Liver (tissue), 9 donors: ENCODE measurements around the gene C20orf202. TPM values are rescaled to one million over a fixed set of nuclear protein-coding genes. Genes with fewer than 3 reads are reported as not detected.

Source experiments
- DNase-seq: peaks from one replicate; pipeline ENCODE4 v3.0.0-alpha.2; 2017; ENCODE audit warnings: low spot score
- H3K27ac ChIP-seq, 2 donors: one replicate each; pipeline ENCODE4 v1.7.0; 2013; ENCODE audit warnings: inconsistent platforms in 2 of 2, low read length in 2 of 2, control low read depth in 1 of 2, low read depth in 1 of 2, mild to moderate bottlenecking in 1 of 2
- H3K27me3 ChIP-seq, 4 donors: one replicate each; pipeline versions ENCODE4 v1.6.1 to v1.7.0; 2013; ENCODE audit warnings: low read length in 3 of 4, inconsistent platforms in 1 of 4, mild to moderate bottlenecking in 1 of 4, moderate library complexity in 1 of 4; ENCODE audit not compliant: control insufficient read depth in 4 of 4, insufficient read depth in 4 of 4
- H3K36me3 ChIP-seq, 4 donors: one replicate each; pipeline versions ENCODE4 v1.6.1 to v1.7.0; 2013; ENCODE audit warnings: low read length in 3 of 4, mild to moderate bottlenecking in 3 of 4, low read depth in 1 of 4, moderate library complexity in 1 of 4; ENCODE audit not compliant: control insufficient read depth in 4 of 4, insufficient read depth in 3 of 4
- H3K4me1 ChIP-seq, 4 donors: one replicate each; pipeline versions ENCODE4 v1.6.1 to v1.7.0; 2013; ENCODE audit warnings: low read length in 3 of 4, mild to moderate bottlenecking in 3 of 4, moderate library complexity in 1 of 4; ENCODE audit not compliant: control insufficient read depth in 4 of 4, insufficient read depth in 4 of 4
- H3K4me3 ChIP-seq, 3 donors: one replicate each; pipeline versions ENCODE4 v1.6.1 to v1.7.0; 2013; ENCODE audit warnings: low read length in 3 of 3, control low read depth in 1 of 3, low read depth in 1 of 3, mild to moderate bottlenecking in 1 of 3
- H3K9ac ChIP-seq, 2 donors: one replicate each; pipeline ENCODE4 v1.7.0; 2013; ENCODE audit warnings: low read length in 2 of 2, mild to moderate bottlenecking in 2 of 2, moderate library complexity in 2 of 2, control low read depth in 1 of 2, low read depth in 1 of 2
- H3K9me3 ChIP-seq, 4 donors: one replicate each; pipeline versions ENCODE4 v1.6.1 to v1.7.0; 2013; ENCODE audit warnings: low read length in 3 of 4; ENCODE audit not compliant: control insufficient read depth in 4 of 4
- CTCF ChIP-seq: fragments of 150-350 bp; IDR thresholded peaks from 2 replicates; pipeline ENCODE4 v1.5.1; 2017; ENCODE audit warnings: improper control_type of control experiment, low read depth, low read length; ENCODE audit not compliant: missing input control
- EGR1 ChIP-seq, 2 donors: IDR thresholded peaks; 2 replicates each; pipeline ENCODE4 v1.6.1; 2016 to 2018; ENCODE audit warnings: antibody characterized with exemption in 2 of 2, low read depth in 2 of 2
- FOXA1 ChIP-seq: IDR thresholded peaks from 2 replicates; pipeline ENCODE4 v1.6.1; 2016; ENCODE audit warnings: antibody characterized with exemption
- FOXA2 ChIP-seq: IDR thresholded peaks from 2 replicates; pipeline ENCODE4 v1.6.1; 2016; ENCODE audit warnings: antibody characterized with exemption
- GABPA ChIP-seq, 2 donors: IDR thresholded peaks in 1 of 2; conservative IDR thresholded peaks in 1 of 2; 2 replicates each; pipeline ENCODE4 v1.6.1; 2016; ENCODE audit warnings: antibody characterized with exemption in 2 of 2, mild to moderate bottlenecking in 1 of 2, moderate library complexity in 1 of 2
- HNF4A ChIP-seq, 2 donors: conservative IDR thresholded peaks; 2 replicates each; pipeline ENCODE4 v1.6.1; 2016; ENCODE audit warnings: antibody characterized with exemption in 2 of 2, mild to moderate bottlenecking in 2 of 2
- HNF4G ChIP-seq: IDR thresholded peaks from 2 replicates; pipeline ENCODE4 v1.6.1; 2016; ENCODE audit warnings: antibody characterized with exemption
- JUND ChIP-seq, 2 donors: IDR thresholded peaks; 2 replicates each; pipeline ENCODE4 v1.6.1; 2016; ENCODE audit warnings: antibody characterized with exemption in 2 of 2
- NR2F2 ChIP-seq: IDR thresholded peaks from 2 replicates; pipeline ENCODE4 v1.6.1; 2016; ENCODE audit warnings: antibody characterized with exemption
- RAD21 ChIP-seq, 2 donors: IDR thresholded peaks; 2 replicates each; pipeline ENCODE4 v1.6.1; 2016; ENCODE audit warnings: antibody characterized with exemption in 2 of 2, mild to moderate bottlenecking in 2 of 2
- REST ChIP-seq: IDR thresholded peaks from 2 replicates; pipeline ENCODE4 v1.6.1; 2016; ENCODE audit warnings: antibody characterized with exemption, mild to moderate bottlenecking
- RXRA ChIP-seq, 2 donors: IDR thresholded peaks; 2 replicates each; pipeline ENCODE4 v1.6.1; 2017 to 2018; ENCODE audit warnings: antibody characterized with exemption in 2 of 2, mild to moderate bottlenecking in 1 of 2
- SP1 ChIP-seq: IDR thresholded peaks from 2 replicates; pipeline ENCODE4 v1.6.1; 2018; ENCODE audit warnings: antibody characterized with exemption, mild to moderate bottlenecking
- TAF1 ChIP-seq: conservative IDR thresholded peaks from 2 replicates; pipeline ENCODE4 v1.6.1; 2016; ENCODE audit warnings: antibody characterized with exemption, mild to moderate bottlenecking
- YY1 ChIP-seq: IDR thresholded peaks from 2 replicates; pipeline ENCODE4 v1.6.1; 2016; ENCODE audit warnings: antibody characterized with exemption, mild to moderate bottlenecking
- ZBTB33 ChIP-seq: IDR thresholded peaks from 2 replicates; pipeline ENCODE4 v1.6.1; 2016; ENCODE audit warnings: antibody characterized with exemption
- WGBS: extraction: QIAGEN DNeasy Blood & Tissue Kit; methylation state at CpG from one replicate; pipeline ENCODE4 v1.1.7; 2013; 5-methylcytosine and 5-hydroxymethylcytosine counted together
- polyA plus RNA-seq, 2 donors: library from polyadenylated mRNA; stranded (reverse) in 1 of 2; unstranded in 1 of 2; fragments of 200-250 nt in 1 of 2; fragments of >200 nt in 1 of 2; fragmentation: Nextera tagmentation in 1 of 2; extraction: Ambion mirVana in 1 of 2; gene quantifications; one replicate each; pipeline versions ENCODE4 v1.2.1 to v1.2.3, GENCODE V29; 2013 to 2015
- total RNA-seq, 2 donors: library from RNA; depleted of rRNA; stranded (reverse); fragments of >200 nt; gene quantifications; one replicate each; pipeline ENCODE4 v1.2.3, GENCODE V29; 2014
- TF ChIP-seq, protein P1 (sequence below): IDR thresholded peaks from 2 replicates; pipeline ENCODE4 v1.6.1; 2016; ENCODE audit warnings: antibody characterized with exemption
- TF ChIP-seq, protein P2 (sequence below): IDR thresholded peaks from 2 replicates; pipeline ENCODE4 v1.6.1; 2016; ENCODE audit warnings: antibody characterized with exemption
- donor health status: healthy.
- donor health status: healthy.
- donor health status: healthy.
- donor health status: healthy.
- donor health status: healthy.

C20orf202 gene
- total and polyA plus RNA-seq, 4 donors = 0.07 to 0.42 (median 0.12) TPM

DNA sequence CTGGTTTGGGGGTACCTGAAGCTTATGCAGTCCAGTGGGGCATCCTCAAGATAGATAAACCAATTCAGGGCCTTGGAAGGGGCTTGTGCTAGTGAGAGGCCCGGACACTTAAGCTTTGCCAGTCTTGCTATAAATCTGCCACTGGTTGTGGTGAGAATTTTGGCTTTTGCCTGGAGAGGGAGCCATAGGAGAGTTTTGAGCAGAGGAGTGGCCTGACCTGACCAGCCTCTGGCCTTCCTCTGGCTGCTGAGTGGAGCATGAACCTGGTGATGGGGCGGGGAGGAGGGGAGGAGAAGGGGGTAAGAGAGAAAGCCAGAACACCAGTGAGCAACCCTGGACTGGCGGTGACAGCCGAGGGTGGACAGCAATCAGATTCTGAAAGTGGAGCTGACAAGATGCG is 25.6 kb upstream of the C20orf202 start:
- no peaks in the 10 kb centered on the region for H3K27me3 ChIP-seq
- H3K9me3 ChIP-seq = no peaks in the 10 kb centered on the region
- 80% methylated on average over 5 of the region's 5 CpGs for WGBS
- H3K36me3 ChIP-seq = peaks cover 0 to 10% (median 0%) of the 10 kb centered on the region in 4 donors
- TF ChIP-seq, protein P1, sequence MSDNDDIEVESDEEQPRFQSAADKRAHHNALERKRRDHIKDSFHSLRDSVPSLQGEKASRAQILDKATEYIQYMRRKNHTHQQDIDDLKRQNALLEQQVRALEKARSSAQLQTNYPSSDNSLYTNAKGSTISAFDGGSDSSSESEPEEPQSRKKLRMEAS = no peak
- TF ChIP-seq CTCF (peak; percentile 14), RAD21 (IDR thresholded peaks at IDR 0.05) (peak; percentile 33 to 39)
- no peak for DNase-seq
- no peak overlapping the region for H3K4me3 ChIP-seq
- H3K27ac ChIP-seq = no peak overlapping the region
- H3K4me1 ChIP-seq = peaks cover 4 to 16% (median 7%) of the 10 kb centered on the region in 4 donors
- no peak overlapping the region for H3K9ac ChIP-seq

DNA sequence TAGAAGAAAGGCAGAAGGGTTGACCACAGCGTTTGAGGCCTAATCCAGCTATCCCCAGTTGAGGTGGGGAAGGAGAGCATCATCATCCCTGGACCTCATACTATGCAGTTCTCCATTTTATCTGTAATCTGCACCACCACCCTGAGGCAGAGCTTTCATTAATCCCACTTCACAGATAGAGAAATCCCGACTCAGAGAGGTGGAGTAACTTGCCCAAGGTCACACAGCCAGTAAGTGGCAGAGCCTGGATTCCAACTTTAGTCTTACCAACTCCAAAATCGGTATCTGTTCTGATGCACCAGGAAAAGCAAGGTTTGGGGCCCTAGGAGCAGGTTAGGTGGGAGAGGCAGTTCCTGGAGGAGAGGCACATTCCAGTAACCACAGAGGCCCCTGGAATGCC is 25.2 kb upstream of the C20orf202 start:
- 86% methylated on average over 3 of the region's 3 CpGs for WGBS

More for the DNA sequence above, 25.2 kb upstream of the C20orf202 start:
- Histone ChIP-seq H3K9ac (no peak overlapping the region), H3K9me3 (no peaks in the 10 kb centered on the region), H3K27ac (no peak overlapping the region), H3K4me3 (no peak overlapping the region), H3K4me1 (peaks cover 4 to 16% (median 7%) of the 10 kb centered on the region in 4 donors), H3K36me3 (peaks cover 0 to 6% (median 0%) of the 10 kb centered on the region in 4 donors), H3K27me3 (no peaks in the 10 kb centered on the region)
- no peak for TF ChIP-seq ZBTB33
- no peak for TF ChIP-seq RXRA (IDR thresholded peaks at IDR 0.05)
- no peak for TF ChIP-seq RAD21 (IDR thresholded peaks at IDR 0.05)
- TF ChIP-seq HNF4G = no peak
- no peak for TF ChIP-seq NR2F2
- TF ChIP-seq JUND (IDR thresholded peaks at IDR 0.05) = no peak
- TF ChIP-seq GABPA (IDR thresholded peaks at IDR 0.05 in 1 of 2, conservative IDR thresholded peaks at IDR 0.05 in 1 of 2) = no peak
- no peak for TF ChIP-seq CTCF
- no peak for TF ChIP-seq EGR1 (IDR thresholded peaks at IDR 0.05; ENCODE audit: low read depth in 2 of 2)
- no peak for TF ChIP-seq REST
- no peak for TF ChIP-seq TAF1
- TF ChIP-seq, protein P1 = no peak
- TF ChIP-seq YY1 = no peak
- TF ChIP-seq FOXA1 = no peak
- TF ChIP-seq FOXA2 = no peak
- no peak for TF ChIP-seq HNF4A (conservative IDR thresholded peaks at IDR 0.05)
- no peak for TF ChIP-seq SP1
- TF ChIP-seq, protein P2, sequence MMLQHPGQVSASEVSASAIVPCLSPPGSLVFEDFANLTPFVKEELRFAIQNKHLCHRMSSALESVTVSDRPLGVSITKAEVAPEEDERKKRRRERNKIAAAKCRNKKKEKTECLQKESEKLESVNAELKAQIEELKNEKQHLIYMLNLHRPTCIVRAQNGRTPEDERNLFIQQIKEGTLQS = no peak
- DNase-seq = no peak
